NCI-H2196 (cell line): Measurements from ENCODE around the gene SETD1A.

Experiments used
- DNase-seq: peaks from one replicate; lab custom pipeline; 2025; ENCODE audit not compliant: unreplicated experiment; lab: John Stamatoyannopoulos, UW

The SETD1A gene

DNA sequence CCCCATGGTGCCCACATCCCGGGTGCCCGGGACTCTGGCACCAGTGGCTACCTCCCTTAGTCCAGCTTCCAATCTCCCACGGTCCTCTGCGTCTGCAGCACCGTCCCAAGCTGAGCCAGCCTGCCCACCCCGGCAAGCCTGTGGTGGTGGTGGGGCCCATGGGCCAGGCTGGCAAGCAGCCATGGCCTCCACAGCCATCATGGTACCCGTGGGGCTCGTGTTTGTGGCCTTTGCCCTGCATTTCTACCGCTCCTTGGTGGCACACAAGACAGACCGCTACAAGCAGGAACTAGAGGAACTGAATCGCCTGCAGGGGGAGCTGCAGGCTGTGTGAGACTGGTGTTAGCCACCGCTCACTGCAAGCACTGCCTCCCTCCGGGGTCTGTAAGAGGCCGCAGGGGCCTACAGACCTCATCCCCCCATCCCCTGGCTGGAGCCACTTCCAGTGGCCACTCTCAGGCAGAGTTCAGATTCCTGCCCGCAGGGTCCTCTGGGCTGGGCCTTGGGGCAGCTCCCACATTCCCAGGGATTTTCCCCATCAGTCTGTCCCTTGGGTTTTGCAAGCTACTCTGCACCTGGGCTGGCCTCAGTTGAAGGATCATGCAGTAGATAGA, 3.9 kb upstream of the SETD1A start:
- DNase-seq, result peak; percentile 59

DNA sequence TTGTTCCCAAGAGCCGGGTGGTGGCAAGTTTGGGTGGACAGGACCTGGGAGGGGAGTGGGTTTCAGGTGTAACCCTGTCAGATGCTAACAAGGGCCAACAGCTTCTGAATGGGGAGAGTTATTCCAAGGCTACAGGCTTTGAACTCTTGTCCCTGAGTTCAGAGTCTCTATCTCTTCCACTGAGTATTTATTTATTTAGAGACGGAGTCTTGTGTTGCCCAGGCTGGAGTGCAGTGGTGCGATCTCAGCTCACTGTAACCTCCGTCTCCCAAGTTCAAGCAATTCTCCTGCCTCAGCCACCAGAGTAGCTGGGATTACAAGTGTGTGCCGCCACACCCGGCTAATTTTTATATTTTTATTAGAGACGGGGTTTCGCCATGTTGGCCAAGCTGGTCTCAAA, 2.6 kb upstream of the SETD1A start:
- no peak for DNase-seq

DNA sequence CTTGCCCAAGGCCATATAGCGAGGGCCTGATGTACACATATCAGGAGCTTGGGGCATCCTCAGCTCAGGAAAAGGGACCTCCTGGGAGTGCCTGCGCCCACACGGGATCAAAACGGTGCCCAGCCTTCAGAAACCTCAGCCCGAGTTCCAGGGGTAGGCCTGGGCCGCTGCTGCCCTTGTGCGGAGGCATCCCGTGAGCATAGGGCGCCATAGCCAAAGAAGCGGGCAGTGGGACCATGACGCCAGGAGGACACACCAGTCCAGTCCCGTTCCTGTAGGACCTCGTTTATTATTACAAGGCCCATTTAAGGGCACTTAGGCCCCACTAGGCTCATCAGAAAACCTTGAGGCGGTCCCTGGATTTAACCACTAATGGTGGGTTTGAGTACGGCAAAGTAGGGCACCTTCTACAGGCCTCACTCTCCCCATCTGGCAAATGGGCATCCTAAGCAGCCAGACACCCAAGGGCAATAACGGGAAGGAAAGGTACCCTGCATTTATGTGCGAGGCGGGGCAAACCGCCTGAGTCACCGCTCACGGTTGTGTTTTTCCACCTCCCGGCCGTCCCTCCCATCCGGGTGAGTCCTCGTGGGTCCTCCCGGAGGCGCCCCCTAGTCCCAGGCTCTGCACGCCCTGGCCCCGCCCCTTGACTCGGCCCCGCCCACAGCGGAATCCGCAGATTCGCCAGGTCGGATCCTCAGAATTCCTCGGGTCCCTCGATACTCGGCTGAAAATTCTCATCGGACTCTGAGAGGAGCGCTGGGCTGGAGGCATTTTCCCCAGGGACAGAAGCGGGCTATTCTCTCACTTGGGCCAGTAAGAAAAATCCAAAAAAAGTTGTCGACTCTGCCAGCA, 726 bp upstream of the SETD1A start:
- DNase-seq, result peak; percentile 78

DNA sequence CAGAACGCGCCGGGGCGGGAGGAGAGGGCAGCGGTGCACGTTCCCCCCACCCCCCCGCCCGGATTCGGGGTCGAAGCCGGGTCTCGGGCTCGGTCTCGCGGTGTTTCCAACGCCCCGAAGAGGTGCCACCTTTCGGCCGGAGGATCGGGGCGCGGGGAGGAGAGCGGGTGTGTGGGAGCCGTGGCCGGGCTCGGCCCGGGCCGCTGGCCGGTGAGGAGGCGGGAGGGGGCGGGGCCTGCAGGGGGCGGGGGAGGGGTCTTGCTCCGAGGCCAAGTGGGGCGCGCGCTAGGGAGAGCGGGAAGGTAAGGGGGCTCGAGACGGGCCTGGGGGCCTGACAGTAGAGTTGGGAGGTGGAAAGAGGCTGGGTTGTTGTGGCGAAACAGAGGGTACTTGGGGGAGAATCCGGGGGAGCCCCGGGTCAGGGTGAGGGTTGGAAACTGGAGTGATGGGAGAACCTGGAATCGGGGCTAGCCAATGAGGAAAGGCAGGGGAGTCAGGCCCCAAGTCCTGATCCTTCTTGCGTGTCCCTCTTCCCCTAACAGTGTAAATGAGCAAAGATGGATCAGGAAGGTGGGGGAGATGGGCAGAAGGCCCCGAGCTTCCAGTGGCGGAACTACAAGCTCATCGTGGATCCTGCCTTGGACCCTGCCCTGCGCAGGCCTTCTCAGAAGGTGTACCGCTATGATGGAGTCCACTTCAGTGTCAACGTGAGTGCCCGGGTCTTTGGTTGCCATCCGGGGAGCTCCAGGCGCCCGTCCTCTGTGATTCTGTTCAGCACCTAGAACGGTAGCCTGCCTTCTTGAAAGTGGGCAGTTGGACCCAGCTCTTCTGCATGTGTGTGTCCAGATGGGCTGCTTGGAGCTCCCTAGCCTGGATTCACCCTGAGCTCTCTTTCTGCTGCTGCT, 873 bp downstream of the SETD1A start:
- DNase-seq, result peak; percentile 64

DNA sequence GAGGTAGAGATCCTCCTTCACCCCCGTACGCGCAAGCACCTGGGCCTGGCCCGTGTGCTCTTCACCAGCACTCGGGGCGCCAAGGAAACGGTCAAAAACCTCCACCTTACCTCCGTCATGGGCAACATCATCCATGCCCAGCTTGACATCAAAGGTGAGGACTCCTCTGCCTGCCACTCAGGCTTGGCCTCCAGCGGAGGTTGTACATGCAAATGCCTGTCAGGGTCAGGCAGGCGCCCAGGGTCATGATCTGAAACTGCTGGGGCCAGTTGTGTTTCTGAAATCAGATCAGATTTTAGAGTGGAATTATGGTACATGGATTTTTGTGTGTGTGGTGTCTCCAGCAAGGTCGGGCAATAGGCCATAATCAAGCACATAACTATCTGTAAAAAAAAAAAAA, 3.8 kb downstream of the SETD1A start:
- no peak for DNase-seq

DNA sequence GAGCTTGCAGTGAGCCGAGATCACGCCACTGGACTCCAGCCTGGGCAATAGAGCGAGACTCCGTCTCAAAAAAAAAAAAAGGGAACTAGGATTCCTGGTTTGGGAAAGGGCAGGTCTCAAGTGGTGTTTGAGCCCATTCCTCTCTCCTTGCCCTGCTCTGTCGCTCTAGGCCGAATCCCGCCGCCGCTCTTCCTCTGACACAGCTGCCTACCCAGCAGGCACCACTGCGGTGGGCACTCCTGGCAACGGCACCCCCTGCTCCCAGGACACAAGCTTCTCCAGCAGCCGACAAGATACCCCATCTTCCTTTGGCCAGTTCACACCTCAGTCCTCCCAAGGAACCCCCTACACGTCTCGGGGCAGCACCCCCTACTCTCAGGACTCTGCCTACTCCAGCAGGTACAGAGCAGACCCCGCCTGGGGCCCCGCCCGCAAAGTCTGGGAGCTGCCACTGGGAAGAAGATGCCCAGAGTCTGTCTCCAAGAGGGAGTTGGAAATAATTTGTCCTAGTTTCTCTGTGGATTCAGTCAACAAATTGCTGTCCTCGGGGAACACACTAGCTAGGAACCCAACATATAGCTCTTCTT, 6.5 kb downstream of the SETD1A start:
- no peak for DNase-seq

DNA sequence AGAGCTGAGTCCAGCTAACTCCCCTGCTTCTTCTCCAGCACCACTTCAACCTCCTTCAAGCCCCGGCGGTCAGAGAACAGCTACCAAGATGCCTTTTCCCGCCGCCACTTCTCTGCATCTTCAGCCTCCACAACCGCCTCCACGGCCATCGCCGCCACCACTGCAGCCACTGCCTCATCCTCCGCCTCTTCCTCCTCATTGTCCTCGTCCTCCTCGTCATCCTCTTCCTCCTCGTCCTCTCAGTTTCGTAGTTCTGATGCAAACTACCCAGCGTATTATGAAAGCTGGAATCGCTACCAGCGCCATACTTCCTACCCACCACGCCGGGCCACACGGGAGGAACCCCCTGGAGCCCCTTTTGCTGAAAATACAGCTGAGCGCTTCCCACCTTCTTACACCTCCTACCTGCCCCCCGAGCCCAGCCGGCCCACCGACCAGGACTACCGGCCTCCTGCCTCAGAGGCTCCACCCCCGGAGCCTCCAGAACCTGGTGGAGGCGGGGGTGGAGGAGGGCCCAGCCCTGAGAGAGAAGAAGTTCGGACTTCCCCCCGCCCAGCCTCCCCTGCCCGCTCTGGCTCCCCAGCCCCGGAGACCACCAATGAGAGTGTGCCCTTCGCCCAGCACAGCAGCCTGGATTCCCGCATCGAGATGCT, 7.1 kb downstream of the SETD1A start:
- no peak for DNase-seq

DNA sequence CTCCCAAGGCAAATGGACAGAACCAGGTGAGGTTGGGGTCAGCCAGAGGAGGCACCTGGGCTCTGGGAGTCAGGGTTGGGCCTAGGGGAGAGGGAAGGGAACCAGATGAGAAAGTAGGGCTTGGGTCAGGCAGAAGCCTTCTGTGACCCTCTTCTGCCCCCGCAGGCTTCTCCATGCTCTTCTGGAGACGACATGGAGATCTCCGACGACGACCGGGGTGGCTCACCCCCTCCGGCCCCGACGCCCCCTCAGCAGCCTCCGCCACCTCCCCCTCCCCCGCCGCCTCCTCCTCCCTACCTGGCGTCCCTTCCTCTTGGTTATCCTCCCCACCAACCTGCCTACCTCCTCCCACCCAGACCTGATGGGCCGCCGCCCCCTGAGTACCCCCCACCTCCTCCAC, 7.9 kb downstream of the SETD1A start:
- no peak for DNase-seq

DNA sequence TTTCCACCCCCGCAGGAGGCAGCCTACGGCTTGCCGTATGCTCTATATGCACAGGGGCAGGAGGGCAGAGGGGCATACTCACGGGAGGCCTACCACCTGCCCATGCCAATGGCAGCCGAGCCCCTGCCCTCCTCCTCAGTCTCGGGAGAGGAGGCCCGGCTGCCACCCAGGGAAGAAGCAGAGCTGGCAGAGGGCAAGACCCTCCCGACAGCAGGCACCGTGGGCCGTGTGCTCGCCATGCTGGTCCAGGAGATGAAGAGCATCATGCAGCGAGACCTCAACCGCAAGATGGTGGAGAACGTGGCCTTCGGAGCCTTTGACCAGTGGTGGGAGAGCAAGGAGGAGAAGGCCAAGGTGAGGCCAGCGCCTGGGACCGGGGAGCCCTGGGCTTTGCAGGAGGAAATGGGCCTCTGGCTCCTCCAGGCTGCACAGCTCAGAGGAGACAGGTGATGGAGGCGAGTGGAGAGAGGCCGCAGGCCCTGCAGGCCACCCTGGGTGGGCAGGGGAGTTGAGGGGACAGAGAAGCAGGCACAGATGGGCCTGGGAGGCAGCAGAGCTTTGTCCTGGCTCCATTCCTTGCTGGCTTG, 8.6 kb downstream of the SETD1A start:
- DNase-seq, result no peak

DNA sequence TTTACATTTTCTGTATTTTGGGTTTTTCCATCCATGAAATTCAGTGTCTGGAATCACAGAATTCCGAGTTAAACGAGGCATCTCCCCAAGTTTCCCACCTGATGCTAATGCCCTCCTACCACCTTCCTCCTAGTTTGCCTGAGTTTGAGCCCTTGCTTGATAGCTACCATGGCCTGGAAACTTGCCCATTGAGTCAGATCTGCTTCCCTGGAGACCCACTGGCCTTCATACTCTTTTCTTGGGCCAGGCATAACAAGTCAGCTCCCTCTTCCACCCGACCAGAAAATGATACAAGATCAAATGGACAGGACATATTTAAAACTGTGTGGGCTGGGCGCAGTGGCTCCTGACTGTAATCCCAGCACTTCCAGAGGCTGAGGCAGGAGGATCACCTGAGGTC, 10.2 kb downstream of the SETD1A start:
- no peak for DNase-seq

DNA sequence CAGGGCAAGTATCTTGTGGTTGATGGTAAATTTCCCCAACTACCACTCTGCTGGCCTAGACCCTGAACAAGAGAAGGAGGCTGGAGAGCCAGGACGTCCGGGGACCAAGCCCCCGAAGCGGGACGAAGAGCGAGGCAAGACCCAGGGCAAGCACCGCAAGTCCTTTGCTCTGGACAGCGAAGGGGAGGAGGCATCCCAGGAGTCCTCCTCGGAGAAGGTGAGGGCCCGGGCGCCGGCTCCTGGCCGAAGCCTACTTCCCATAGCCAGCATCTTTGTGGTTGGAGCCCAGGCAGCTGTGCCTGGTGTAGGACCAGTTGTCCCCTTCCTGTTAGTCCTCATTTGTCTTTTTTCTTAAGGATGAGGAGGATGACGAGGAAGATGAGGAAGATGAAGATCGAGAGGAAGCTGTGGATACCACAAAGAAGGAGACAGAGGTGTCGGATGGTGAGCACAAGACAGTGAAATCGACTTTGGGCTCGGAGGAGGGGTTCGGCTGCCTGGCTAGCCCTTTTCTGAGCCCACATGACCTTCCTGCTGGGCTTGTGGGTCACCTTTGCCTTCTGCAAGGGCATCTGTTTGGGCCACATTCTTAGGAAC, 11.8 kb downstream of the SETD1A start:
- DNase-seq, result no peak

DNA sequence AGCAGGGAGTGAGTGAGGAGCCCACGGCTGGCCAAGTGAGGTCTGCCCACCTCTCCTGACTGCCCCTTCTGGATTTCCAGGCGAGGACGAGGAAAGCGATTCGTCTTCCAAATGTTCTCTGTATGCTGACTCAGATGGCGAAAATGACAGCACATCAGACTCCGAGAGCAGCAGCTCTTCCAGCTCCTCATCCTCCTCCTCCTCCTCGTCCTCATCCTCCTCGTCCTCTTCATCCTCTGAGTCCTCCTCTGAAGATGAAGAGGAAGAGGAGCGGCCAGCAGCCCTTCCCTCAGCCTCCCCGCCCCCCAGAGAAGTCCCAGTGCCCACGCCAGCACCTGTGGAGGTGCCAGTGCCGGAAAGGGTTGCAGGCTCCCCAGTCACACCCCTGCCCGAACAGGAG, 13.7 kb downstream of the SETD1A start:
- DNase-seq, result no peak

DNA sequence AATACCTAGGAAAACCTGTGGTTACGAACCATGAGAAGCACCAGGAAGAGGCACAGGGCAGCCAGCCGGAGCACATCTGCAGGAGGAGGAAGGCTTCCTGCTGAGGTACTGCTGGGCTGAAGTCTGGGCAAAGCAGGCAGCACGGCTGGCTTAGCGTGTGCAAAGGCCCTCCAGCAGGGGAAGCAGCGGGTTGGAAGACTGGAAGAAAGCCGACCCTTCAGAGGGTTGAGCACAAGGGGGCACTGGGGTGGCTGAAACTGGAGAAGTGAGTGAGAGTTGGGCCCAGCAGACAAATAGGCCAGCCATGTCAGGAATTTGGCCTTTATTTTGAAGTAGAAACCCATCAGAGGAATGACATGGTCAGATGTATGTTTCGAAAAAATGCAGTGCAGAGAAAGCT, 15.3 kb downstream of the SETD1A start:
- no peak for DNase-seq

DNA sequence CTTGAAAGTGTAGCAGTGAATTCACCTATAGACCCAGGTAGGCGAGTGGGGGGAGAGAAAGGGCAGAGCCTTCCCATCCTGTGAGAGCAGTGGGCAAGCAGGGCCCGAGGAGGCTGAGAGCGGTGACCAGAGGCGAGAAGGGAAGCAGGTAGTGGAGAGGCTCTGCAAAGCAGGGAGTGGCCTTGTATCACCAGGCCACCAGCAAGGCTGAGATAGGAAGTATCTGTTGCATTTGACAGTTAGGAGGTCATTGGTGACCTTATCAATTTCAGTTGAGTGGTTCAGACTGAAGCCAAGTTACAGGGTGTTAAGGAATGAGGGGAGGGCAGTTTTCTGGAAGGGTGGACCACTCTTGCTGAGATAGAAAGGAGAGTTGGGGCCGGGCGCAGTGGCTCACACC, 16.8 kb downstream of the SETD1A start:
- no peak for DNase-seq

DNA sequence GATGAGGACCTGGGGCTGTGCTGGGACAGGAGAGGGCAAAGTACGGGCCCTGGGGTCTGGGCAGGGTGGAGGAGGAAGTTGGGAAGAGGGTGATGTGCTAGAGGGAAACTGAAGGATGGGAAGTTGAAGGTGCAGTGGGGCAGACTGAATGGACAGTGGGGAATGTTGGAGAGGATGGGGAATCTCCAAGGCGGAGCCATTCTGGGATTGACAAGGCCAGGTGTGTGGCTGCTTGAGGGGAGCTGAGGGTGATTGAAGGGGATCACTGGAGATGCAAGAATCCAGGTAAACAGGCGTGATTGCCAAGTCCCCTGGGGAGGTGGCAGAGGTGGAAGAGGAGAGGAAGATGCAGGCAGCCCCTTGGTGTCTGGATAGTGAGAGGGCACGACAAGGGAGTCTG, 18.9 kb downstream of the SETD1A start:
- DNase-seq, result no peak

DNA sequence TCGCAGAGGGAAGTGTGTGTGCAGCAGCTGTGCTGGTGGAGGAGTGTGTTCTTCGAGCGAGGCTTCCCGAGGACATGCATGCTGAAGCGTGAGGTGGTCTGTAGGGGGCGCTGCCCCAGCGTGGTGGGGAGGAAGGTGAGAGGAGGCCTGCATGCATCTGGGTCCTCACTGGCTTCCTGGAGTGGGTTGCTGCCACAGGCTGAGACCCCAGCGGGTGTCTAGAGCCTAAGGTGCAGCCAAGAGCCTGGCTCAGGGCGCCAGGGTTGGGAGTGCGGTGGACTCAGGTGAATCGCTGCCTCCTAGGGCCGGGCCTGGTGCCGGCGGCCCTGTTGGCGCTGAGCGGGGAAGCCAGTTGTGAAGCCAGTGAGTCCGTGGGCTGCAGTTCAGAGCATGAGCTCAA, 19.9 kb downstream of the SETD1A start:
- peak; percentile 17 for DNase-seq

DNA sequence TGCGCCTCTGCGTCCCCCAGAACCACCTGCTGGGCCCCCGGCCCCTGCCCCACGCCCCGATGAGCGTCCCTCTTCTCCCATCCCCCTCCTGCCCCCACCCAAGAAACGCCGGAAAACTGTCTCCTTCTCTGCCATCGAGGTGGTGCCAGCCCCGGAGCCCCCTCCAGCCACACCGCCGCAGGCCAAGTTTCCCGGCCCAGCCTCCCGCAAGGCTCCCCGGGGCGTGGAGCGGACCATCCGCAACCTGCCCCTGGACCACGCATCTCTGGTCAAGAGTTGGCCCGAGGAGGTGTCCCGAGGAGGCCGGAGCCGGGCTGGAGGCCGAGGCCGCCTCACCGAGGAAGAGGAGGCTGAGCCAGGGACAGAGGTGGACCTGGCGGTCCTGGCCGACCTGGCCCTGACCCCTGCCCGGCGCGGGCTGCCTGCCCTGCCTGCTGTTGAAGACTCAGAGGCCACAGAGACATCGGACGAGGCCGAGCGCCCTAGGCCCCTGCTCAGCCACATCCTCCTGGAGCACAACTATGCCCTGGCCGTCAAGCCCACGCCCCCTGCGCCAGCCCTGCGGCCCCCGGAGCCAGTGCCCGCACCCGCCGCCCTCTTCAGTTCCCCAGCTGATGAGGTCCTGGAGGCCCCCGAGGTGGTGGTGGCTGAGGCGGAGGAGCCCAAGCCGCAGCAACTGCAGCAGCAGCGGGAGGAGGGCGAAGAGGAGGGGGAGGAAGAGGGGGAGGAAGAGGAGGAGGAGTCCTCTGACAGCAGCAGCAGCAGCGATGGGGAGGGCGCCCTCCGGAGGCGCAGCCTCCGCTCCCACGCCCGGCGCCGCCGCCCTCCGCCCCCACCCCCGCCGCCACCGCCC, 21.8 kb downstream of the SETD1A start:
- DNase-seq, result no peak

DNA sequence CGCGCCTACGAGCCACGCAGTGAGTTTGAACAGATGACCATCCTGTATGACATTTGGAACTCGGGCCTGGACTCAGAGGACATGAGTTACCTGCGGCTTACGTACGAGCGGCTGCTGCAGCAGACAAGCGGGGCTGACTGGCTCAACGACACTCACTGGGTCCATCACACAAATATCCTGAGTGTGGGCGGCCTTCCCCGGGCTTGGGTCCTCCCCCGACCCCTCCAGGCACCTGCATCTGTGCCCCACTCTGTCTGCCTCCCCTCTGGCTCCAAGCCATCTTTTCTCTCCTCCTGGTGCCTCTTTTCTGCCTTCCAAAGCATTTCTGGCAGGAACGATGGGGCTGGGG, 22.4 kb downstream of the SETD1A start:
- DNase-seq, result no peak

DNA sequence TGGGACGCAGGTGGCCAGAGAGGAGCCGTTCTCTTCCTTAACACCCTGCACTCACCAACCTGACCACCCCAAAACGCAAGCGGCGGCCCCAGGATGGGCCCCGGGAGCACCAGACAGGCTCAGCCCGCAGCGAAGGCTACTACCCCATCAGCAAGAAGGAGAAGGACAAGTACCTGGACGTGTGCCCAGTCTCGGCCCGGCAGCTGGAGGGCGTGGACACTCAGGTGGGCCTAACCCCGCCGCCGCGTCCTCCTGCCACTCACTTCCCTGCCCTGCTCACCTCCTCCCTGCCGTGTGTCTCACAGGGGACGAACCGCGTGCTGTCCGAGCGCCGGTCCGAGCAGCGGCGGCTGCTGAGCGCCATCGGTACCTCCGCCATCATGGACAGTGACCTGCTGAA, 22.9 kb downstream of the SETD1A start:
- no peak for DNase-seq
